Measurements from ENCODE around the gene POLR3E. TPM values are rescaled to one million over a fixed set of nuclear protein-coding genes. Genes with fewer than 3 reads are reported as not detected.

POLR3E gene
- total RNA-seq, 1 donor from 2014 or later: 36.6 TPM

GRCh38 chr16:22318690-22319358 lies 21.6 kb downstream of the POLR3E start:
- peak in 1 of 2 donors; percentile 47 for ATAC-seq
- DNase-seq: no peak

GRCh38 chr16:22320572-22321339 lies 23.5 kb downstream of the POLR3E start:
- ATAC-seq: no peak

More at GRCh38 chr16:22318690-22319358, 21.6 kb downstream of the POLR3E start:
- peak; percentile 66 for TF ChIP-seq CTCF (IDR thresholded peaks at IDR 0.05)
- no peaks in the 10 kb centered on the region for H3K9me3 ChIP-seq
- H3K4me3 ChIP-seq: no peak overlapping the region
- no peak overlapping the region for H3K27ac ChIP-seq
- H3K36me3 ChIP-seq: peaks cover 95% of the 10 kb centered on the region
- no peaks in the 10 kb centered on the region for H3K4me1 ChIP-seq
- no peaks in the 10 kb centered on the region for H3K27me3 ChIP-seq (ENCODE audit: low read depth)
- intact Hi-C loops (cut with DNase I): no loop called here

GRCh38 chr16:22321340-22322001 lies 24.3 kb downstream of the POLR3E start:
- no peaks in the 10 kb centered on the region for H3K27me3 ChIP-seq (ENCODE audit: low read depth)
- peak; percentile 72 to 81 for ATAC-seq
- H3K27ac ChIP-seq: no peak overlapping the region
- TF ChIP-seq CTCF (IDR thresholded peaks at IDR 0.05): peak; percentile 88
- no peaks in the 10 kb centered on the region for H3K4me1 ChIP-seq
- DNase-seq: peak; percentile 78
- intact Hi-C loops (cut with DNase I): no loop called here
- H3K36me3 ChIP-seq: peaks cover 95% of the 10 kb centered on the region
- no peaks in the 10 kb centered on the region for H3K9me3 ChIP-seq
- H3K4me3 ChIP-seq: no peak overlapping the region

More at GRCh38 chr16:22320572-22321339, 23.5 kb downstream of the POLR3E start:
- Histone ChIP-seq H3K36me3 (peaks cover 95% of the 10 kb centered on the region), H3K27ac (no peak overlapping the region), H3K4me1 (no peaks in the 10 kb centered on the region), H3K27me3 (ENCODE audit: low read depth) (no peaks in the 10 kb centered on the region), H3K9me3 (no peaks in the 10 kb centered on the region), H3K4me3 (no peak overlapping the region)
- no peak for TF ChIP-seq CTCF (IDR thresholded peaks at IDR 0.05)
- DNase-seq: no peak
- intact Hi-C loops (cut with DNase I): no loop called here

- H3K4me1 ChIP-seq: no peaks in the 10 kb centered on the region
These were observed 24.8 kb downstream of the POLR3E start for GRCh38 chr16:22322021-22322471.

More at GRCh38 chr16:22322021-22322471, 24.8 kb downstream of the POLR3E start:
- H3K27me3 ChIP-seq (ENCODE audit: low read depth): no peaks in the 10 kb centered on the region
- no peak overlapping the region for H3K4me3 ChIP-seq
- intact Hi-C loops (cut with DNase I): no loop called here
- H3K9me3 ChIP-seq: no peaks in the 10 kb centered on the region
- H3K36me3 ChIP-seq: peaks cover 95% of the 10 kb centered on the region
- H3K27ac ChIP-seq: no peak overlapping the region
- no peak for TF ChIP-seq CTCF (IDR thresholded peaks at IDR 0.05)
- ATAC-seq (no peak), DNase-seq (no peak)
